ENCODE results near the gene PGAP1. TPM values are rescaled to one million over a fixed set of nuclear protein-coding genes. Genes with fewer than 3 reads are reported as not detected.
A peak's percentile ranks its signal among the peaks of the same experiment; 100 is the strongest.

Gene PGAP1
- total RNA-seq, 6 donors from 2014 or later, result 4.2 to 15.5 (median 10.5) TPM

- Histone ChIP-seq H3K27ac (no peak overlapping the region), H3K9me3 (no peaks in the 10 kb centered on the region), H3K27me3 (no peaks in the 10 kb centered on the region), H3K4me3 (no peak overlapping the region), H3K36me3 (no peaks in the 10 kb centered on the region), H3K4me1 (no peaks in the 10 kb centered on the region)
- 34 to 36% methylated on average over 2 of the region's 2 CpGs for WGBS, 2 donors
- ATAC-seq (ENCODE audit: low FRiP score in 2 of 2) (no peak), DNase-seq (no peak)
- no peak for TF ChIP-seq POLR2AphosphoS5 (IDR thresholded peaks at IDR 0.05)
- TF ChIP-seq, protein P1, sequence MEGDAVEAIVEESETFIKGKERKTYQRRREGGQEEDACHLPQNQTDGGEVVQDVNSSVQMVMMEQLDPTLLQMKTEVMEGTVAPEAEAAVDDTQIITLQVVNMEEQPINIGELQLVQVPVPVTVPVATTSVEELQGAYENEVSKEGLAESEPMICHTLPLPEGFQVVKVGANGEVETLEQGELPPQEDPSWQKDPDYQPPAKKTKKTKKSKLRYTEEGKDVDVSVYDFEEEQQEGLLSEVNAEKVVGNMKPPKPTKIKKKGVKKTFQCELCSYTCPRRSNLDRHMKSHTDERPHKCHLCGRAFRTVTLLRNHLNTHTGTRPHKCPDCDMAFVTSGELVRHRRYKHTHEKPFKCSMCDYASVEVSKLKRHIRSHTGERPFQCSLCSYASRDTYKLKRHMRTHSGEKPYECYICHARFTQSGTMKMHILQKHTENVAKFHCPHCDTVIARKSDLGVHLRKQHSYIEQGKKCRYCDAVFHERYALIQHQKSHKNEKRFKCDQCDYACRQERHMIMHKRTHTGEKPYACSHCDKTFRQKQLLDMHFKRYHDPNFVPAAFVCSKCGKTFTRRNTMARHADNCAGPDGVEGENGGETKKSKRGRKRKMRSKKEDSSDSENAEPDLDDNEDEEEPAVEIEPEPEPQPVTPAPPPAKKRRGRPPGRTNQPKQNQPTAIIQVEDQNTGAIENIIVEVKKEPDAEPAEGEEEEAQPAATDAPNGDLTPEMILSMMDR (IDR thresholded peaks at IDR 0.05), result no peak
- no peak for TF ChIP-seq POLR2A (IDR thresholded peaks at IDR 0.05)
- no peak for TF ChIP-seq EP300 (IDR thresholded peaks at IDR 0.05)
Measured at GRCh38 chr2:196808083-196808665, 118.3 kb downstream of the PGAP1 start.

DNA sequence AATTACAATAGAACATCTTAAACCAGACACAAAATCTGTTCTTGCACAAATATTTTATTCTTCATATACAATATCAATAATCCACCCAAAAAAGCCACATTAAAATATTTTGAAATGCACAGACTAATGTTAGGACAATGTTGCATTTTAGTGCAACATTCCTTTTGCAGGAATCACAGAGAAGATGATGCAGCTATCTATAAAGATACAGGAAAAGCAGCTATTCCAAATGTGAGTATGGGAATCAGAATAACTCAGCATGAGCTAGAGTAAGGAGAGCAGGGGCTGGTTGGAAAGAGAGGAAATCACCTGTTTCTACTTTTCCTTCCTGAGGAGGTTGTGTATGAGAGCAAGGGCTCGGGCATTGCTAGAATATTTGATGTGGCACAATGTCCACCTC is 122.1 kb downstream of the PGAP1 start:
- ATAC-seq (ENCODE audit: low FRiP score in 2 of 2), result no peak
- Histone ChIP-seq H3K27ac (no peak overlapping the region), H3K4me3 (no peak overlapping the region), H3K4me1 (peaks cover 0 to 9% (median 5%) of the 10 kb centered on the region in 4 donors), H3K9me3 (no peaks in the 10 kb centered on the region), H3K27me3 (no peaks in the 10 kb centered on the region), H3K36me3 (no peaks in the 10 kb centered on the region)
- TF ChIP-seq EP300 (IDR thresholded peaks at IDR 0.05), result no peak
- no peak for TF ChIP-seq POLR2A (IDR thresholded peaks at IDR 0.05)
- no peak for DNase-seq
- 47 to 61% methylated on average over 1 of the region's 1 CpG for WGBS, 2 donors

DNA sequence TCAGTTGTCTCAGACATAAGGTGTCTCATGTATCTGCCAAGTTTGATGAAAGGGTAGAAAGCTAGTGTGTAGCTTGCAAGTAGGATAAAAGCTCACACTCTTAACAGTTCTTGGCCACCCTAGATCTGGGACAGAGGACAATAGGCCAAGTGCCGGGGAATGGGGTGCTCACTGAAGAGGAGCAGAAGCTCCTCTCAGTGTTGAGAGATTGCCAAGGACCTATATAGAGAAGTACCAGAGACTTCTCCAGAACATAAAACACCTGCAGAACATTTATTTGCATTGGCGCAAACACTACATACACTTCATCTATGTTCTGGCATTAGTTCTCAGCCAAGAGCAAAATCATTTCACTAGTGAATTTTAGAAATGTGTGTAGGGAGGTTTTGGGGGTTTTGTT is 124.1 kb downstream of the PGAP1 start:
- Histone ChIP-seq H3K27ac (no peak overlapping the region), H3K36me3 (peaks cover 0 to 3% (median 0%) of the 10 kb centered on the region in 4 donors), H3K27me3 (no peaks in the 10 kb centered on the region), H3K4me1 (peaks cover 9 to 19% (median 15%) of the 10 kb centered on the region in 4 donors), H3K4me3 (no peak overlapping the region), H3K9me3 (no peaks in the 10 kb centered on the region)
- 82 to 94% methylated on average over 2 of the region's 2 CpGs for WGBS, 2 donors
- DNase-seq, result no peak
- ATAC-seq (ENCODE audit: low FRiP score in 2 of 2), result no peak
- TF ChIP-seq POLR2AphosphoS5 (IDR thresholded peaks at IDR 0.05), result no peak
- TF ChIP-seq EP300 (IDR thresholded peaks at IDR 0.05), result no peak
- TF ChIP-seq, protein P1 (IDR thresholded peaks at IDR 0.05), result no peak
- TF ChIP-seq POLR2A (IDR thresholded peaks at IDR 0.05), result no peak

DNA sequence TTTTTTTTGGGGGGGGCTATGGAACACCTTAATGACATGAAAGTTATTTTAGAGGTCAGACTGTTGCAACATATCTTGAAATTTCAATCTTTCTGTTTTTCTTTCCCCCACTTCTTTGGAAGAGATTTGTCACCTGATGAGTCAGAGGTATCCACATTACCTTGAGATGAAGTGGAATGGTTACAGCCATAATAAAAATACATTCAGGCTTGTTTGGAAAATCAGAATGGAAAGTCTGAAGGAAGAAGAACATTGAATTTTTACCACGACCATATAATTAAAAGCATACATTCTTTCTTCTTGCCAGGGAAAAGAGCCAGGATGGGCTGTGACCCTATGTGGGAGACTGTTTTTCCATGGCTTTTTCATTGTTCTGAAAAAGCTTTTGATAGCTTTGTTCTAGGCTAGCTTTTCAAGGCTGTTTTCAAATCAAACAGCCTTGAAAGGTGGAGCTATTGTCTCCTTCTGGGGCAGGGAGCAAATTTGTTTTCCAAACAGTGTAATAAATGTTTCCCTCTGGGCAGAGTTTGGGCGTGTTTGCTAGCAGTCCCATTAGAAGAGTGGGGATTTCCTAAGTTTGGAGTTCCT is 124.7 kb downstream of the PGAP1 start:
- Histone ChIP-seq H3K27me3 (no peaks in the 10 kb centered on the region), H3K4me3 (no peak overlapping the region), H3K27ac (no peak overlapping the region), H3K4me1 (peaks cover 9 to 25% (median 15%) of the 10 kb centered on the region in 4 donors), H3K9me3 (no peaks in the 10 kb centered on the region), H3K36me3 (peaks cover 2 to 9% (median 5%) of the 10 kb centered on the region in 4 donors)
- no peak for TF ChIP-seq EP300 (IDR thresholded peaks at IDR 0.05)
- no peak for TF ChIP-seq POLR2A (IDR thresholded peaks at IDR 0.05)
- TF ChIP-seq POLR2AphosphoS5 (IDR thresholded peaks at IDR 0.05), result no peak
- TF ChIP-seq, protein P1 (IDR thresholded peaks at IDR 0.05), result no peak
- ATAC-seq (ENCODE audit: low FRiP score in 2 of 2) (no peak), DNase-seq (no peak)
- 23 to 42% methylated on average over 2 of the region's 2 CpGs for WGBS, 2 donors

- Histone ChIP-seq H3K27ac (peak overlapping the region; percentile 65 to 85 (median 78)), H3K9me3 (no peaks in the 10 kb centered on the region), H3K4me1 (peaks cover 9 to 26% (median 15%) of the 10 kb centered on the region in 4 donors), H3K27me3 (no peaks in the 10 kb centered on the region), H3K4me3 (peak overlapping the region; percentile 55 to 66 (median 62)), H3K36me3 (peaks cover 8 to 32% (median 15%) of the 10 kb centered on the region in 4 donors)
- ATAC-seq (ENCODE audit: low FRiP score in 2 of 2) (peak in 1 of 2 donors; percentile 2), DNase-seq (no peak)
- 6 to 7% methylated on average over 10 of the region's 10 CpGs for WGBS, 2 donors
- TF ChIP-seq POLR2AphosphoS5 (IDR thresholded peaks at IDR 0.05) (no peak), POLR2A (IDR thresholded peaks at IDR 0.05) (no peak), EP300 (IDR thresholded peaks at IDR 0.05) (no peak)
- TF ChIP-seq, protein P1 (IDR thresholded peaks at IDR 0.05), result no peak
Measured at GRCh38 chr2:196798980-196799379, 127.5 kb downstream of the PGAP1 start.
